HPDE6-E6E7 (cell line): Measurements from ENCODE around the gene URB2.

Source experiments
- DNase-seq: peaks from one replicate; pipeline ENCODE4 v3.0.0; 2011; ENCODE audit warnings: missing footprints; ENCODE audit errors: extremely low spot score

Gene URB2

DNA sequence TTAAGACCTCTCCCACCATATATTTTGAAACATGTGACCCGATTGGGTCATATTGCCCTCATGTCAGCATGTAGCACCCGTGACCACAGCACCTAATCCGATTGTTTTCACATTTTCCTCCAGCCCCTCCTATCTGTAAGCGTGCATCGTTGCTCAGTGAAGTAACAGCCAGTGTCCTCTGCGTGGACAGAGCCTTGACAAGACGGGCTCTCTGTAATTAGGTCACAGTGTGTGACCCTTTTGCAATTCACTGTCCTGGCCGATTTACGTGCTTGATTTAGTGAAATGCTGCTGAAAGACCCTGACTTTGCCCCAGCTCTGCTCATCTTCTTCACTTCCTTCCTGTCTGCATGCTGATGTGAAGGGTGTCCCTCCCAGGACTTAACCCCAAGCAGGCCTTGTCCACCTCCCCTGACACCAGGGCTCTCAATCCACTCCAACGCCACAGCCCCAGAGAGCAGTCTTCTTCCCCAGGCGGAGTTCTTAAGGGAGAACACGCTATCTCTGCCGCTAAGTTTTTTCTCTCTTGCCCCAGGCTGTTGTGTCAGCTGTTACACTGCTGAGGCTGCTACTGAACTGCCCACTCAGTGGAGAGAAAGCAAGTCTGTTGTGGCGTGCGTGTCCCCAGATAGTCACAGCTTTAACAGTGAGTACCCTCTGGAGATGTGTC, 19.4 kb downstream of the URB2 start:
- DNase-seq = no peak

GRCh38 chr1:229648406-229648805, 22.4 kb downstream of the URB2 start:
- no peak for DNase-seq

GRCh38 chr1:229650045-229650444, 24.0 kb downstream of the URB2 start:
- DNase-seq = no peak

DNA sequence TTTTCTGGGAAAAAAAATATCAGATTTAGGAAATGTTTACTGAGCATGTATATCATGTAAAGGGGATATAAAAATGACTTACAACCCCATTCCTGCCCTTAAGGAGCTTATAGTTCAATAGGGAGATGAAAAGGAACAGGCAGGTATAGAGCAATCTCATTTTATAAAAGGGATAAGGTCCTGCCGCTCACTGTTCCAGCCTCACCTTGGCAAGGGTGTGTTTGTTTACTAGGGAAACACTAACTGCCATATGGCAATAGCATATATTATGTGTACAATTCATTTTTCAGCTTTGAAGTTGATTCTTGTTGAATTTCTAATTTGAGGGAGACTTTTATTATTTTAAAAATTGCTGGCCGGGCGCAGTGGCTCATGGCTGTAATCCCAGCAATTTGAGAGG, 25.5 kb downstream of the URB2 start:
- DNase-seq = no peak

DNA sequence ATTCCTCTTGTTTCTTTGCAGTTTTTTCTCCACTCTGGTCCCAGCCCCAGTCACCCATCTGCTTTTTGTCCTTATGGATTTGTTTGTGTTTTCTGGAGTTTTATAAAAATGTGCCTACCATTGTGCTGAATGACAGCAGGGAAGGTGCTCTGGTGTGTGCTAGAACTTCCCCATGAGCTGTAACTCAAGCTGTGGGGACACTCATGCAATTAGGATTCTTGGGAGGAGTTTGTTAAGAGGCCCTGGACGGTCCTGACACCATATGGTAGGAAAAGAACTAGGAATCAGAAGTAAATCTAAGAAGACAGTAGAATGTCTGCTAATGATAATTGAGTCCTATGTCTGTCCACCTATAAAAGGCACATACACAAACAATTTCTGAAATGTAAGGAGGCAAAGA, 27.4 kb downstream of the URB2 start:
- DNase-seq = no peak

- no peak for DNase-seq
These were observed 29.7 kb downstream of the URB2 start for GRCh38 chr1:229655781-229656180.

GRCh38 chr1:229657993-229658755, 32.1 kb downstream of the URB2 start:
- no peak for DNase-seq

GRCh38 chr1:229661022-229661877, 35.2 kb downstream of the URB2 start:
- peak; percentile 66 for DNase-seq

DNA sequence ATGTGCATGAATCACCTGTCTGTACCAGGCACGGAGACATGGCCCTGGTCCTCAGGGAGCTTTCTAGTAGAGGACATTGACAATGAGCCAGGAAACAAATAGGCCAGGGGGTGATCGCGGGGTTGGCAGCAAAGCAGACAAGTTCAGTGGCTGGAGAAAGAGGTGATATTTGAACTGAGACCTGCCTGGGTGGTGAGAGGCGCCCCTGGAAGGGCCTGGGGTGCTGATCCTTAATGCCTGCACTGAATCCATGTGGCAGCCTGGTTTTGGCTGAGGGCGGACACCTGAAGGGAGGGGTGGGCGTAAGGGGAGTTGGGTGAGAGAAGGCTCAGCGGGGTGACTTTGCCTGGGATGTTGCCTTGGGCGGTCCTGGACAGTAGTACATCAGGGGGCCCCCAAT, 35.9 kb downstream of the URB2 start:
- no peak for DNase-seq

DNA sequence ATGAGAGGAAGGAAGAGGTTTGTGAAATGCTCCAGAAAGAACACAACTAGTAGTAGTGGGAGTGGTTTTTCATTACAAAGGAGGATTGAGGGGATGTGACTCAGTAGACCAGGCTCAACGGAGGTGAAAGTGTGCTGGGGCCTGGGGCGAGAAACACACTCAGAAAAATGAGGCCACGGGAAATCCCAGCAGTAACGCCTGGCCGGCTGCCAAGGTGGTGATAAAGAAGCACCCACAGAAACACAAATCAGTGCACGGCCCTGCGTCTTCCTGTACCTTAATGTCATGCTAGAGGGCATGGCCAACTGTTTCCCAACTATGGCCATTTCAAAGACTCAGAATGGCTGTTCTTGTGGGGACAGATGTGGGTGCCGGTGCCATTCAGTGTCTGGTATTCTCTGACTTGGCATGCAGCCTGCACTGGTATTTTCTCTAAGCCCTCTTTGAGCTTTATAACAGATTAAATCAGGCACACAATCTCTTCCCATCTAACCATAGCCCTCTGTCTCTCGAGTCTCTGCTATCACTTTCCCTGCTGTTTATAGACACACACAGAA, 38.2 kb downstream of the URB2 start:
- DNase-seq = peak; percentile 60

- no peak for DNase-seq
These were observed 40.0 kb downstream of the URB2 start for GRCh38 chr1:229665912-229666558.

DNA sequence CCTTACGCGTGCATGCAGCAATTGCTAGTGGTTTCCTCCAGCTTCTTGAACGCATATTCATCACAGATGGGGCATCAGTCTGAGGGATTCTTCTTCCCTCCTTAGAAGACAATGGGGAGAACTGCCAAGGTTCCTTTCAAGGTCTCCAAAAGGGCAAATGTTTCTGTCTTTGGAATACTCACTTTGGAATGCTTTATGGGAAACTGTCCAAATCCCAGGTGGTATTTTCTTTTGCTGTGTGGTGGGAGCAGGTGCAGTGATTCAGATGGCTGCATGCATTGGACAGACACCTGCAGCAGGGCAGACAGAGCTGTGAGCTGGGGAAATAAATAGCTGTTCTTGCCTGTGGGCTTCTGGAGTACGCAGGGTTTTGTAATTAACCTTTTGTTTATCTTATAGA, 40.5 kb downstream of the URB2 start:
- no peak for DNase-seq

DNA sequence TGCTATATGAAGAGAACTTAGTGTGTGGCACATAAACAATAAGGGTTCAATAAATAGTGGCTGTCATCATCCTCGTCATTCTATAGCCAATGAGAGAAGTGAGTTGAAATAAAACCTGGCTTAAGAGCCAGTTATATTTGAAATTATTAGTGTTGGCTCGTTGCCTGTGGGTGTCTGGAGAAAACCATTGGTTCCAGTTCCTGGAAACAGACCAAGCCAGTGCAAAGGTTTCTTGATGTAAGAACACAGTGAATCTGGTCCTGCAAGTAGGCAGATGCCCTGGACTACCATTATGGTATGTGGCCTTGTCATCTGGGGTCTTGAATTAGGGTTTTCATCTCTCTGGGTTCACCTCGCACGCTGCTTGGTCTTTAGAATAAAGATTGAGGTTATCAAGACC, 43.3 kb downstream of the URB2 start:
- DNase-seq = no peak

DNA sequence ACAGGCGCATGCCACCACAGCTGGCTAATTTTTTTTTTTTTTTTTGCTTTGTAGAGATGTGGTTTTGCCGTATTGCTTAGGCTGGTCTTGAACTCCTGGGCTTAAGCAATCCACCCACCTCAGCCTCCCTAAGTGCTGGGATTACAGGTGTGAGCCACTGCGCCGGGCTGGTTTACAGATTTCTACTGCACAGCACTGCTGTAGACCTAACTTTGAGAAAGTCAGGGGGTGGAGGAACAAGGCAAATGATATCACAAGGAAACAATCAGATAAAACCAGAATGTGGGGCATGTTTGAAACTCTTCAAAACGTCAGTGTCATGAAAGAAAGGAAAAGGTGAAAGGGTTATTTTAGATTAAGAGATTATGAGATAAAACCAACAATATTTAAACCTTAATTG, 45.3 kb downstream of the URB2 start:
- no peak for DNase-seq

DNA sequence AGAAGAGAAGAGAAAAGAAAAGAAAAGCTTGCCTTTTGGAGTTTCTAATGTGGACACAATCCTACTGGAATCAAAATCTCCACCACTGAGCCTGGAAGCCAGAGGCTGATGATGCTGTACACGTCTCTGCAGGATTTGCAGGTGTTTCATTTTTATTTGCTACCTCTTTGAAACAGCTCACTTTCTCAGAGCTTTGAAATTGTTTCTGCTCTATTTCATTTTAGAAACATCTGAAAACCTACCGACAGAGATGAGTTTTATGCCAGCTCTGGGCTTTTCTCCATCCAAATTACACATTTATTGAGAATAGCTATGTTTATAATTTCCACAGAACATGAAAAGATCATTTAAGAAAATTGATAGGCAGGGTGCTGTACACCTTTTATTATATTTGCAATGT, 46.2 kb downstream of the URB2 start:
- no peak for DNase-seq

- DNase-seq = no peak
These were observed 48.0 kb downstream of the URB2 start for GRCh38 chr1:229674042-229674441.

DNA sequence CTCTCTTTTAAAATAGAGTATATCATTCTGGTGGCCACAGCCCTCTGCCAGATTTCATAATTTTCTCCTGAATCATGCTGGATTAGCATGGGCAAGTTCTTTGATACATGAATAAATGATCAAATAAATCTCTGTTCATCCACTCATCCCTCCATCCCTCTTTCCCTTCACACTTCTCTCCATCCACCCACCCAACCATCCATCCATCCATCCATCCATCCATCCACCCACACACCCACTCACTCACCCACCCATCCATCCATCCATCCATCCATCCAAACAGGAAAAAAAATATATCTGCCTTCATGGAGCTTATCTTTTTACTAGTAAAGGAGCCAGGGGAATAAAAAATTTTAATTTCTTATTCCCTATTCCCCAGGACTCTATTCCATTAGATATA, 49.3 kb downstream of the URB2 start:
- DNase-seq = no peak

- no peak for DNase-seq
These were observed 59.1 kb downstream of the URB2 start for GRCh38 chr1:229685149-229685548.

DNA sequence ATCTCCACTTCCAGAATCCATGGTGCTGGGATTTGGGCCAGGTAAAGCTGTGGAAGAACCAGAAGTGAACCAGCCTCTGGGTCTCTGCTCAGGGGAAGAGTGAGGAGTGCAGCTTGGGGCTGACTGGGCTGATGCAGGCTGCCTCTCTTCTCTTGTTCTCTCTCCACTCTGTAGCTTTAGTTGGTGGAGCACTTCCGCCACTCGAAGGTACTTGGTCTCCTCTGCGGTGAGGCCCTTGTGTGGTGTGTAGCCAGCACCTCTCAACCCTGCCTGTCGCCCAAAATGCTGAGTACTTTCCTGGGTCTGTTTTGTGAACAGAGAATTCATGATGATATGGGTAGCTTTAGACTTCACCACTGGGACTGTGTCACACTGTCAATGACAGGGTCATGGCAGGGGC, 63.2 kb downstream of the URB2 start:
- no peak for DNase-seq

GRCh38 chr1:229689904-229690303, 63.9 kb downstream of the URB2 start:
- no peak for DNase-seq

DNA sequence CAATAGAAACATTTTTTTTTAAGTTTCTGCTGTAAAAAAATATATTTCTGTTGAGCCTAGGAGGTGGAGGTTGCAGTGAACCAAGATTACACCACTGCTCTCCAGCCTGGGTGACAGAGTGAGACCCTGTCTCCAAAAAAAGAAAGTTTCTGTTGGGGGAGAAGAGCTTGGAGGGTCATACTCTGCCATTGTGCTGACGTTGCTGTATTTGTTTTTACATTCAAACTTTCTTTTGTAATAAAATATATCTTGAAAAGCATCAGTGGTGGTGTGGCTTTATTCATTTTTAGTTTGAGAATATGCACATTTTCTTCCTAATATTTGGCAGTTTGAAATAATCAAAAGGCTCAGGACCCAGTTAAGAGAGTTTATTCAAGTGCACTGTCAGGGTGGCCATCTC, 64.6 kb downstream of the URB2 start:
- DNase-seq = no peak

DNA sequence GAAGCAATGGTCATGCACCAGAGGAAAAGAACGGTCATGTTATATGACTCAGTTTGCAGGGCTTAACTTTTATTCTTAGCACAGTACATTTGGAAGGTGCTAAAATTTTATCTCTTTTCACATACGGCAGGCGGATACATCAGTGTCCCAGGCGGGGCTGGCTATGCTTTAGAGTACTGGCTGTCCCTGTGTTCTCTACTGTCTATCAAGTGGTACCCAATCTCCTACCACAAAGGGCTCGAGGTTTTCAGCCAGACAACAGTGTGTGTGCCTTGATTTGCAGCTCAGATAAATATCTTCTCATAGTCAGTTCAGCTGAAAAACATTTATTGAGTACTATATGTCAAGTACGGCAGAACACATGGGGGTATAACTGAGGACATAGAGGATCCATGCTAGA, 65.3 kb downstream of the URB2 start:
- DNase-seq = no peak
